Subcutaneous abdominal adipose tissue (tissue), 5 donors: Measurements from ENCODE around the gene CTNND2.
"Not testable (repeated sequence)": the region's sequence is repeated elsewhere in the genome, so short reads cannot be mapped to it uniquely, and the experiment has no call there.

Source experiments
- H3K27ac ChIP-seq: one replicate; pipeline ENCODE4 v1.7.0; 2013; ENCODE audit warnings: low read depth, mild to moderate bottlenecking, inconsistent platforms, low read length, moderate library complexity
- H3K27me3 ChIP-seq, 5 donors: one replicate each; pipeline ENCODE4 v1.7.0; 2013; ENCODE audit warnings: low read length in 5 of 5, inconsistent platforms in 1 of 5; ENCODE audit not compliant: control insufficient read depth in 5 of 5, insufficient read depth in 4 of 5
- H3K36me3 ChIP-seq, 5 donors: one replicate each; pipeline ENCODE4 v1.7.0; 2013; ENCODE audit warnings: low read length in 5 of 5; ENCODE audit not compliant: control insufficient read depth in 5 of 5, insufficient read depth in 5 of 5
- H3K4me1 ChIP-seq, 5 donors: one replicate each; pipeline ENCODE4 v1.7.0; 2013; ENCODE audit warnings: low read length in 5 of 5, mild to moderate bottlenecking in 3 of 5, moderate library complexity in 1 of 5; ENCODE audit not compliant: control insufficient read depth in 5 of 5, insufficient read depth in 5 of 5
- H3K4me3 ChIP-seq, 5 donors: one replicate each; pipeline ENCODE4 v1.7.0; 2013; ENCODE audit warnings: low read length in 5 of 5, low read depth in 1 of 5
- H3K9ac ChIP-seq, 5 donors: one replicate each; pipeline ENCODE4 v1.7.0; 2013; ENCODE audit warnings: low read length in 5 of 5, mild to moderate bottlenecking in 4 of 5, moderate library complexity in 3 of 5
- H3K9me3 ChIP-seq, 5 donors: one replicate each; pipeline ENCODE4 v1.7.0; 2013; ENCODE audit warnings: low read length in 5 of 5; ENCODE audit not compliant: control insufficient read depth in 5 of 5
- donor health status: healthy.
- donor health status: healthy.
- donor health status: healthy.
- donor health status: healthy.
- donor health status: healthy.

Gene CTNND2

GRCh38 chr5:11023945-11024344, 880.3 kb downstream of the CTNND2 start:
- Histone ChIP-seq H3K9me3 (no peaks in the 10 kb centered on the region), H3K4me1 (no peaks in the 10 kb centered on the region), H3K4me3 (no peak overlapping the region), H3K27me3 (no peaks in the 10 kb centered on the region), H3K27ac (no peak overlapping the region), H3K9ac (no peak overlapping the region), H3K36me3 (no peaks in the 10 kb centered on the region)

- H3K4me3 ChIP-seq: no peak overlapping the region
- no peak overlapping the region for H3K27ac ChIP-seq
- no peaks in the 10 kb centered on the region for H3K27me3 ChIP-seq
- no peak overlapping the region for H3K9ac ChIP-seq
- no peaks in the 10 kb centered on the region for H3K36me3 ChIP-seq
- H3K4me1 ChIP-seq: no peaks in the 10 kb centered on the region
- no peaks in the 10 kb centered on the region for H3K9me3 ChIP-seq
These were observed 890.5 kb downstream of the CTNND2 start for GRCh38 chr5:11013793-11014192.

GRCh38 chr5:11012295-11012694, 892.0 kb downstream of the CTNND2 start:
- no peak overlapping the region for H3K4me3 ChIP-seq
- no peaks in the 10 kb centered on the region for H3K36me3 ChIP-seq
- H3K27me3 ChIP-seq: no peaks in the 10 kb centered on the region
- no peak overlapping the region for H3K27ac ChIP-seq
- peaks cover 0 to 6% (median 0%) of the 10 kb centered on the region in 5 donors for H3K9me3 ChIP-seq
- no peak overlapping the region for H3K9ac ChIP-seq
- H3K4me1 ChIP-seq: no peaks in the 10 kb centered on the region

- H3K9ac ChIP-seq: no peak overlapping the region
- H3K4me3 ChIP-seq: no peak overlapping the region
- H3K4me1 ChIP-seq: no peaks in the 10 kb centered on the region
- H3K9me3 ChIP-seq: peaks cover 0 to 6% (median 0%) of the 10 kb centered on the region in 5 donors
- H3K27ac ChIP-seq: no peak overlapping the region
- no peaks in the 10 kb centered on the region for H3K27me3 ChIP-seq
- H3K36me3 ChIP-seq: no peaks in the 10 kb centered on the region
These were observed 893.6 kb downstream of the CTNND2 start for GRCh38 chr5:11010429-11011210.

- Histone ChIP-seq H3K9me3 (peaks cover 0 to 6% (median 0%) of the 10 kb centered on the region in 5 donors), H3K4me1 (no peaks in the 10 kb centered on the region), H3K36me3 (no peaks in the 10 kb centered on the region), H3K27me3 (no peaks in the 10 kb centered on the region), H3K27ac (no peak overlapping the region), H3K4me3 (no peak overlapping the region), H3K9ac (no peak overlapping the region)
These were observed 894.7 kb downstream of the CTNND2 start for GRCh38 chr5:11009576-11009975.

- no peaks in the 10 kb centered on the region for H3K4me1 ChIP-seq
- H3K27me3 ChIP-seq: no peaks in the 10 kb centered on the region
- H3K4me3 ChIP-seq: no peak overlapping the region
- no peak overlapping the region for H3K9ac ChIP-seq
- H3K27ac ChIP-seq: no peak overlapping the region
- H3K36me3 ChIP-seq: no peaks in the 10 kb centered on the region
- peaks cover 0 to 6% (median 0%) of the 10 kb centered on the region in 5 donors for H3K9me3 ChIP-seq
These were observed 896.9 kb downstream of the CTNND2 start for GRCh38 chr5:11007269-11007870.

- H3K4me1 ChIP-seq, H3K27ac ChIP-seq, H3K9me3 ChIP-seq, H3K4me3 ChIP-seq, H3K36me3 ChIP-seq, H3K9ac ChIP-seq, H3K27me3 ChIP-seq: not testable (repeated sequence)
These were observed 899.7 kb downstream of the CTNND2 start for GRCh38 chr5:11004523-11004922.

- Histone ChIP-seq H3K27me3 (peaks cover 0 to 2% (median 0%) of the 10 kb centered on the region in 5 donors), H3K4me3 (no peak overlapping the region), H3K9me3 (no peaks in the 10 kb centered on the region), H3K27ac (no peak overlapping the region), H3K4me1 (no peaks in the 10 kb centered on the region), H3K36me3 (no peaks in the 10 kb centered on the region), H3K9ac (no peak overlapping the region)
These were observed 903.5 kb downstream of the CTNND2 start for GRCh38 chr5:11000515-11001353.

- Histone ChIP-seq H3K4me3 (no peak overlapping the region), H3K9me3 (peaks cover 0 to 3% (median 0%) of the 10 kb centered on the region in 5 donors), H3K27me3 (peaks cover 0 to 5% (median under 1%) of the 10 kb centered on the region in 5 donors), H3K27ac (no peak overlapping the region), H3K9ac (no peak overlapping the region), H3K36me3 (no peaks in the 10 kb centered on the region), H3K4me1 (no peaks in the 10 kb centered on the region)
These were observed 904.5 kb downstream of the CTNND2 start for GRCh38 chr5:10999714-11000113.

- Histone ChIP-seq H3K4me3 (no peak overlapping the region), H3K9ac (no peak overlapping the region), H3K27me3 (peaks cover 0 to 9% (median 4%) of the 10 kb centered on the region in 5 donors), H3K4me1 (no peaks in the 10 kb centered on the region), H3K27ac (no peak overlapping the region), H3K9me3 (peaks cover 0 to 3% (median 0%) of the 10 kb centered on the region in 5 donors), H3K36me3 (no peaks in the 10 kb centered on the region)
These were observed 908.4 kb downstream of the CTNND2 start for GRCh38 chr5:10995891-10996290.
